Fibroblast of skin of left biceps (primary cell): ENCODE results near the gene ATP6V1F.
A peak's percentile ranks its signal among the peaks of the same experiment; 100 is the strongest.
"Not testable (repeated sequence)": the region's sequence is repeated elsewhere in the genome, so short reads cannot be mapped to it uniquely, and the experiment has no call there.

Experiments
- DNase-seq, 2 experiments: peaks; one replicate each; pipeline ENCODE4 v3.0.0-alpha.2; 2013; ENCODE audit warnings: low read depth in 2 of 2

ATP6V1F gene

DNA sequence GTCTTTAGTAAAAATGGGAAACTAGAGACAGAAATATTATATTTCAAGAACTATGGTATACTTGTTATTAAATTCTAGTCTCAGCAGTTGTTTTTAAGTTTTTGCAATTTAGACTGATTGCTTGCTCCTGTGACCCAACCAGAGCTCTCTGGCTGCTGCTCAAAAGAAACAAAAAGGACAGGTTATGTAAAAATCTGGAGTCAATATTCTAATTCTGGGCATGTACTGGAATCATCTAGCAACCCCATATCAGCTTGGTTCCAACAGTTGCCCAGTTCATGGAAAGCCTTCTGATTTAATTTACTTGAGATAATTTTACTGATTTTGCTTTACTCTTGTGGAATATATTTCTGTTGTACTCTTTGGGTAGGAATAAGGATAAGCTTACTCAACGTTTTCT is 37.6 kb downstream of the ATP6V1F start:
- no peak for DNase-seq

GRCh38 chr7:128902761-128903585 is 40.3 kb downstream of the ATP6V1F start:
- DNase-seq, result no peak

DNA sequence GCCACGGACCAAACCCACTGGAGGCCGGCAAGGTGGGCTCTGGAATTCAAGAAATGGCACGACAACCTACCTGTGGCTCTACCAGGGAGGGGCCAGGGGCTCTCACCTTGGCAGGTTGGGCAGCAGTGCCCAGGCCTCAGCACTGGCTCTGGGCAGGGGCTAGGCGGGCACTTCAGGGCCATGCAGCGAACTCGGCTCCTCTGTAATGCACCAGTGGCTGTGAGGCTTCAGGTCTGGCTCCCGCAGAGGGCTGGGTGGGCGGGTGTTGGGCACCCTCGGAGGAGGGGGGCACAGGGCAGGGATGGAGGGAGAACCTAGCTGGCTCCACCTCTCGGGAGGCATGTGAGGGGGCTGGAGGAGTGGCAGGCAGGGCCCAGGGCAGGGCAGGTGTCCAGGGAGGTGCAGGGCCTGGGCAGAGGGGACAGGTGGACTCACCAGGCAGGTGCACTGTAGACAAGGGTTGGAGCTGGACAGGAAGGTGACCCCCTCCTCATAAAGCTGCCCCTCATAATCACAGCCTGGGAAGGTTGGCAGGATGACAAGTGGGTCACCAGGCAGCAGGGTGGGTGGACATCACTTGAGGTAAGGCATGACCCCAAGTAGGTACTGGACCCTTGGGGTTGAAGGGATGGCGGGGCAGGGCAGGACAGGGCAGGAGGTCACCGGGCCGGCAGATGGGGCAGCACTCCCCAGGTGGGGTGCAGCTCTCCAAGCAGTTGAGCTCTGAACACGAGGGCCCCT is 41.1 kb downstream of the ATP6V1F start:
- DNase-seq, result no peak

DNA sequence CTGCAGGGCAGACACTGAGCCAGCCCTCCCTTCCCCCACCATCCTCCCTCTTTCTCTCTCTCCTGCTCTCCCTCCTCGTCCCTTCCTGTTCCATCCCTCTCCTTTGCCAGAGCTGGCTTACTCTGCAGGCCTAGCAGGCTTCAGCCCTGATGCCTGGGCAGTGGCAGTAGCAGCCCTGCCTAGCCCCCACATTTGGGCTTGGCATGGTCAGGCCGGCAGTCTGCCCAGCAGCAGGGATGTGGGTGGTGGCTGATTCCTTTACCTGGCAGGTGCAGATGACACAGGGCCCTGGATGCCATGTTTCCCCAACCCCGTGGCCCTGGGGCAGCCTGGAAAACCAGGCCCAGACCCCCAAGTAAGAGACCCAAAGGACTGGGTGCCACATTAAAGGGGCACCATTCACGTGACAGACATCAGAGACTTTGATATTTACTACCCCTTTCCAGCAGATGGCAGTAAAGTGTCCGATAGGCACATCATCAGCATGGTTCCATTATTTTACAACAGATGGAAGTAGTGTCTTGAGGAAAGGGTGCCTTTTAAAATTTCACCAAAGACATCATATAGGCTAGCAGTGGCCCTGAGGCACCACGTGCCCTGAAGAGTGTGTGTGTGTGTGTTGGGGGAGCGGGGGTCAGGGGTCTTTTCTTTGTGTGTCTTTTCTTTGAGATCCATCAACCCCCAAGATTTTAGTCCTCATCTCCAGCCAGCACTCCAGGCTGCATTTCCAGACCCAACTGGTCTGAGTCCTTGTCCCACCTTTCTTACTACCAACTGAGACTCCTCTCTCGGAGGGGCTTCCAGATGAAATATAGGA is 41.9 kb downstream of the ATP6V1F start:
- peak; percentile 11 to 17 for DNase-seq

DNA sequence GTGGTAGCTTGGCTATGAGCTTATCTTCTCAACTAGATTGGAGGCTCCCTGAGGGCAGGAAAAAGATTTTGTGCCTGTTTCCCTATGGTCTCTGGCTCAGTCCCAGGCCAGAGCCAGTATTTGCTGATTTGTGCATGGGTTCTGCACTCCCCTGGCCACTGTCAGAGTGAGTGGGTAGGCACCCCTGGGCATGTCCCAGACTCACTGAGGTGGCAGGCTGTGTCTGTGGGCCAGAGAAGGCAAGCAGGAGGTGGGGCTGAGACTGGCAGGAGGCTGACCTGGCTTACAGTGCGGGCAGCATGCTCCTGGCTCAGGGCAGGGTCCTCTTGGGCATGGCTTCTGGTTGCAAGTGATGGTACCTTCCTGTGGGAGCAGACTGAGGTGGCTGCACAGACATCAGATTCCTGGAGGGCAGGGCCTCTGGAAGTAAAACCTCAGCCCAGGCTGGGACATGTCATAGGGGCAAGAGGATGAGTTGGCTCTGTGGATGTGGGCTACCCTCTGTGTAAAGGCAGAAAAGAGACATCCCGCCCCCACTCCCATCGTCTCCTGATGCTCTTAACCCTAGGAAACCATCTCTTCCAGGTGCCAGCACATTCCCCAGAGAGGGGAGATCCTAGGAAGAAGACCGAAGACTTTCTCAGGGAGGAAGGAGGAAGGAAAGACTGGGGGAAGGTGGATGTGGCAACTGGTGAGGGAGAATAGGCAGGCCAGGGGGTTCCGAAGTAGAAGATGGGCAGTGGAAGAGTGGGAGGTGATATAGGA is 43.5 kb downstream of the ATP6V1F start:
- no peak for DNase-seq

DNA sequence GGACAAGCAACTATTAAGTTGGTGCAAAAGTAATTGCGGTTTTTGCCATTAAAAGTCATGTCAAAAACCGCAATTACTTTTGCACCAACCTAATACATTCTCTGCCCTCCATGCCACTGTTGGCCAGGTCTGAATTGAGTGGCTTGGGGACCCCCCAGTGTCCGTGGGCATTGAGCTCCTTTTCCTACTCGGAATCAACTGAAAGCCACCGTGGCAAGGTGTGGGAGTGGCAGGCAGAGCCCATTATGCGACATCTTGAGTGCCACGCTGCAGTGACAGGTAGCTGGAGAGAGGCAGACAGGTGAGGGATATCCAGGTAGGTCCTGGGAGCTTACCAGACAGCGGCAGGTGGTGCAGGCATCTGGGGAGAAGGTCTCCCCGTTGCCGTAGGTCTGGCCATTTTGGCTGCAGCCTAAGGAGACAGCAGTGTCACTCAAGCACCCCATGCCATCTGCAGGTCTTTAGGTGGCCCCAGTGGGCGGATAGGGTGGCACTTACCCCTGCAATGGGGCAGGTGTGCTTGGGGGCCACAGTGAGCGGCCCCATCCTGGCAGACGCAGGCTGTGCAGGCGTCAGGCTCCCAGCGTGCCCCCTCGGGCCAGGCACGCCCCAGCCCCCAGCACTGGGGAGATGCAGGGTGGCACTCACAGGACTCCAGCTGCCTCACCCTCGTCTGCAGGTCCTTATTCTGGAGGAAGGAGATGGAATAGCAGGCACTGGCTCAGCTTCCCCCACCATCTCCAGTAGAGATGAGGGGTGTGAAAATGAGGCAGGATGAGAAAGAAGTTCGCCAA is 44.3 kb downstream of the ATP6V1F start:
- no peak for DNase-seq

DNA sequence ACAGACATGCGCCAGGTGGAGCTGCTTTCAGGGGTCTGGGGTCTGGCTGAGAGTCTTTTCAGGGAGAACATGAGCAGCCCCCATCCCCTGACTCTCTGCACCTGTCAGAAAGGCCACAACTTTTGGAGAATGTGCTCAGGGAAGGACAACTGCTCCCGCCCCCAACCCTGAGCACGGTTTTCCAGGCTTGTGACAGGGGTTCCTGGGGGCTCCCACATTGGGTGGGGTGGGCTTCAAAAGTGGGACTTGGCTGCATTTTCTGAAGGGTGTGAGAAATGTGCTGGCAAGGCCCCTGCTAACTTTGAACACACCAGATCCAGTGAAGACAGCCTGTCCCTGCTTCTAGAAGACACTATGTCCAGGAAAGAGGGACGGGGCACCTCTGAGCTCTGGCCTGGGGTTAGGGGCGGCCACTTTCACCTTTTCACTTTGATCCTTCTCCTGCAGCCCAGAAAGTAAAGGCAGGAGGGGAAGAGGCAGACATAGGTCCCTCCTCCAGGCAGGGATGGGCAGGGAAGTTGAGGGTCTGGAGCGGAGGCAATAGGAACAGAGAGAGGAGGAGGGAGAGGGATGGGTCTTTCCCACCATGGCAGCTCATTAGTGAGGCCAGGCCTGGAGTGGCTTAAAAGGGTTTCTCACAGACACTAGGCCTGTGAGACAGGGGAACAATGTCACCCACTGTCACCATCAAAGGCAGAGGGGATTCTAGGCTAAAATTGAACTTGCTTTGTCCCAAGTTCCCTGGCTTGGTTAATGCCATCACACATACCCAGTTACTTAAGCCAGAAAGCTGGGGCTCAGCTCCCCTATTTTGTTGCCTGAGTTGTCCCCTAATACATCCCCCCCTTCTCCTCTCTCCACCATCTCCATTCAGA is 46.3 kb downstream of the ATP6V1F start:
- no peak for DNase-seq

DNA sequence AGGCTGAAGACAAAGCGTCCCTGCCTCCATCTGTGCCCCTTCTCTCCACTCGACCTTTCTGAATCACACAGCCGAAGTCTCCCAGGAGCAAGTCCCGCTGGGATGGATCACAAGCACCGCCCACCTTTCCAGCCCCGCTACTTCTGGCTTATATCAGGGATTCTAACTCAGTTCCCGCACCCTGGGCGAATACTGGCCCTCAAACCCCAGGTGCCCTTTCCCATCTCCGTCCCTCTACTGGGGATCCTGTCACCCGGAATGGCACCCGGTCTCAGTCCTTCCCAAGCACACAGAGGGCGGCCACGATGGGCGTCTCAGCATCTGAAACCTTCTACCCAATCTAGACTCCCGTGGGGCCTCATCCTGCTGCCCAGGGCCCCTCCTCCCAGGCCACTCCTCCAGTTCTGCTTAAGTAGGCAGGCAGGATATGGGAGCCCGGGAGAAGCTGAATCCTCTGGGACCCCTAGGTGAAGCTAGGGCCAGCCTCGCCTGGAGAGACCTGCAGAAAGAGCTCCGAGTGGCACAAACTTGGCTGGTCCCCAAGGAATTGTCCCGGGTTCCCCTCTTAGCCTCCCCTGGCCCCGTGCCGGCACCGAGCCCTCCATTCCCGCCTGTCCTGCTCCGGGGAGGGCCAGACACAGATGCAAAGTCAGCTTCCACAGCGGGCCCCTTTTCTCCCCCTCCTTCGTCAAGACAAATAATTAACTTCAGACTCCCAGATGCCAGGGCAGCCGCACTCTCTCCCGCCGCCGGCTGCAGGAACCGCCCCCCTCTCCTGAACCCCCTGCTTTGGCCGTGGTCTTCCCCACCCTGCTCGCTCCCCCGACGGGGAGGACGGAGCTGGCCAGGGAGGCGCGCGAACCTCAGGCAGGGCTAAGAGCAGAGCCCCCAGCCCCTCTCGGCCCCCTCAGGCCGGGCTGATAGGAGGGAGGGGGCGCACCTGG is 47.2 kb downstream of the ATP6V1F start:
- no peak for DNase-seq

DNA sequence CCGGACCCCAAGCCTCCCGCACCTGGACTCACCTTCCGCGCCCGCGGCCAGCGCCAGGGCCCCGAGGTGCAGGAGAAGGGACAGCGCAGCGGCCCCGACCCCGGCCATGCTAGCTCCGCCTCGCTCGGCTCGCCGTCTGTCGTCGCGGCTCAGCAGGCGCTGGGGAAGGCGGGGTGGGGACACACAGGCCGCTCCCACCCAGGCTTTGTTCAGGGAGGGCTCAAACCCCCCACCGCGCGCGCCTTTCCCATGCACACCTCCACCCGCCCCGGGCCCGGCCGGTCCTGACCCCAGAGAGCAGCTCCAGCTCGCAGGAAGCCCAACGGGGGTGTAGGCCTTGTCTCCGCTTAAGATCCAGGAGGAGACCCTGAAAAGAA is 47.9 kb downstream of the ATP6V1F start, which contains the start of gene KCP:
TSS of gene KCP (minus strand) at position 141 of the 377 bp plus-strand sequence. CDS start at position 108, 33 bp downstream.
- DNase-seq, result no peak

GRCh38 chr7:128911423-128912031 is 48.9 kb downstream of the ATP6V1F start:
- DNase-seq, result no peak

GRCh38 chr7:128912281-128912680 is 49.6 kb downstream of the ATP6V1F start:
- DNase-seq, result no peak

DNA sequence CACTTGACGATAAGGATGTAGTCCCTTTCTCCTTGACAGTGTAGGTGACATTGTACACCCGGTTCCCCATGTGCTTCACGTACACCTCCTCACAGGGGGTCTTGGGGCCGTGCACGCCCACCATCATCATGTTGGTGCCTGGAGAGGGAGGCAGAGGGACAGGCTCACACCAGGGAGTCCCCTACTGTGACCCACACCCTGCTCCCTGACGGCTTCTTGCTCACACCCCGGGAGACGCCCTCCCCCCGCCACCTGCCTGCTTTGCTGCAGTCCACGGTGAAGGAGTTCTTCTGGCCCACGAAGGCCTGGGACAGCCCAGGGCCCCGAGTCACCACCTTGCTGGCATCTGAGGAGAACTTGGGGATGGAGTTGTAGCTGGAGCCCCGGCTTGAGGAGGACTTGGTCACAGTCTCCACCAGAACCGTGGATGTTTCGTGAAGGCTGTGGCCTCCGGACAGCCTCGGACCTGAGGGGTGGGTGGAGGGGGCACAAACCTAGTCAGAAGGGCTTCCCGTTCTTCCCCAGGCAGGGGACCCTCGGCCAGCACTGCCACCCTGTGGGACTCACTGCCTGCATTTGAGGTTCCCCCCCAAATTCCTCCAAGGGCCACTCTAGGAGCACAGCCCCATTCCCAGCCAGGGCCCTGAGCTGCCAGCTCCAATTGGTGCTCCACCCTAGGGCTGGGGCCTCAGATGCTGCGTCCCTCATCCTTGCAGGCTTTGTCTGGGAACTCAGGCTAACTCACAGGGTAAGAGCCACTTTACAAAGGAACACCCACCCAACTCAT is 50.2 kb downstream of the ATP6V1F start:
- not testable (repeated sequence) for DNase-seq

DNA sequence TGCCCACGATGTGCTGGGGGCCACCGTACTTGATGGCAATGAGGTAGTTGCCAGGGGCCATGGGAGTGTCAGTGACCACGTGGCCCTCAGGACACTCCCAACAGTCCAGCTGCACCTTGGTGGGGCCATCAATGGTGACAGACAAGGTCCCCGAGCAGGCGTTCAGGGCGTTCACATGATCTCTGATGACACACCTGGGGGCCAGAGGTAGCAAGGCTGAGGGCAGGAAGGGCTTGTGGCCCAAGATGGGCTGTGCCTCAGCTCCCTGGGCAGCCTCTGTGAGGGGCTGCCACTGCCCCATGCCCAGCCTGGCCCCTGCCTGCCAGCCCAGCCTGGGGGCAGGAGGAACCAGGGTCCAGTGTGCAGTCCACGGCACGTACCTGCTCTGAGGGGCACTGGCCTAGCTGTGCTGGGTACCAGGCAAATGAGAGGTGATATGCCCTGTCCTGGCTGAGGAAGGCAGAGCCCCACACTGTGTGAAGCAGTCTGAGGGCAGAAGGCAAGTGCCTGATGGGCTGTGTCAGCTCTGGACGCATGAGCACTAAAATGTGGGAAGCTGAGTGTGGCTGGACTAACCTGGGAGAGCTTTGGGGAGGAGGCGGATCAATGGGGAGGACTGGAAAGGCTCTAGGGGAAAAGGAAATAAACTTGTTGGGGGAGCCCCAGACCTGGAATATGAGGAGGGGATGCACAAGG is 51.4 kb downstream of the ATP6V1F start:
- no peak for DNase-seq

DNA sequence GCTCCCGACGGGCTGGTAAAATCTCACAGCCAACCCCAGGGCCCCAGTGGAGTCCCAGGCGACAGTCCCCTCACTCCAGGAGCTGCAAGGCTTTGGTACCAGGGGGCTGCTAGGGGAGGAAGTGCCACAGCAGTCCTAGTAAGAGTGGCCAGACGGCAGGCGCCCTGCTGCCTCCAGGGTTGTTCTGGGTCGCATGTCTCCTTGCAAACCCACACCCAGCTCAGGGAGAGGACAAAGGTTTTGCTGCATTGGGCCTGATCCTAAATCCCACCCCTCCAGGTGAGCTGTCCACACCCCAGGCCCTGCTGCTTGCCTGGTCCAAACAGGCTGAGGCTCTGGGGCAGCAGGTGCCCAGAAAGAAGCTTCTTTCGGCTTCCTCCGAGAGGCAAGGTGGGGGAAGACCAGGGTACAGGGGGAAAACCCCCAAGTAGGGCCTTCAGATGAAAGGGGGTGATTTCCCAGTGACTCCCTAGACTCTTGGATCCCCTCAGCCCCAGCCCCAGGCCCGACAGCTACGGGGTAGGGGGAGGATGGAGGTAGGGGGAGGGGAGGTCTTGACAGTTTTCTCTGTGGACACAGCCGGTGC is 52.0 kb downstream of the ATP6V1F start:
- no peak for DNase-seq

- DNase-seq, result no peak
Observed at GRCh38 chr7:128915271-128915819, 52.7 kb downstream of the ATP6V1F start.
